BJ (cell line): ENCODE measurements around the gene NUP54. TPM values are rescaled to one million over a fixed set of nuclear protein-coding genes. Genes with fewer than 3 reads are reported as not detected.

Source experiments
- CTCF ChIA-PET: fragments of 350-600 bp; formaldehyde crosslinking; extraction: SDS; loops from one replicate; lab custom pipeline; 2021; ENCODE audit warnings: antibody characterized with exemption, inconsistent platforms; lab: Yijun Ruan, JAX
- POLR2A ChIA-PET: fragments of 300-600 bp; sonication (Branson Sonifier 250); formaldehyde crosslinking; extraction: SDS; loops from one replicate; lab custom pipeline; 2021; ENCODE audit warnings: antibody characterized with exemption; lab: Charles Lee
- DNase-seq: peaks from one replicate; pipeline ENCODE4 v3.0.0-alpha.2; 2011; ENCODE audit warnings: low read depth
- H3K27me3 ChIP-seq: 2 replicates; pipeline ENCODE4 v1.6.0; 2011; ENCODE audit warnings: low read length; ENCODE audit not compliant: control insufficient read depth, insufficient read depth
- H3K36me3 ChIP-seq: 2 replicates; pipeline ENCODE4 v1.5.1; 2011; ENCODE audit warnings: low read length; ENCODE audit not compliant: control insufficient read depth, insufficient read depth
- H3K4me3 ChIP-seq: 2 replicates; pipeline ENCODE4 v1.5.1; 2011; ENCODE audit warnings: low read depth, mild to moderate bottlenecking, control low read depth, low read length
- polyA plus RNA-seq: library from polyadenylated mRNA; depleted of rRNA; stranded (reverse); fragments of >200 nt; gene quantifications from 2 replicates; pipeline ENCODE4 v1.2.3, GENCODE V29; 2011
- TF ChIP-seq, protein P1 (sequence below): IDR thresholded peaks from 2 replicates; pipeline ENCODE4 v1.5.1; 2011; ENCODE audit warnings: low read depth, mild to moderate bottlenecking, control low read depth, inconsistent platforms, low read length, moderate library complexity; ENCODE audit not compliant: insufficient read depth

The NUP54 gene
- polyA plus RNA-seq, 1 experiment, result 19.4 TPM

DNA sequence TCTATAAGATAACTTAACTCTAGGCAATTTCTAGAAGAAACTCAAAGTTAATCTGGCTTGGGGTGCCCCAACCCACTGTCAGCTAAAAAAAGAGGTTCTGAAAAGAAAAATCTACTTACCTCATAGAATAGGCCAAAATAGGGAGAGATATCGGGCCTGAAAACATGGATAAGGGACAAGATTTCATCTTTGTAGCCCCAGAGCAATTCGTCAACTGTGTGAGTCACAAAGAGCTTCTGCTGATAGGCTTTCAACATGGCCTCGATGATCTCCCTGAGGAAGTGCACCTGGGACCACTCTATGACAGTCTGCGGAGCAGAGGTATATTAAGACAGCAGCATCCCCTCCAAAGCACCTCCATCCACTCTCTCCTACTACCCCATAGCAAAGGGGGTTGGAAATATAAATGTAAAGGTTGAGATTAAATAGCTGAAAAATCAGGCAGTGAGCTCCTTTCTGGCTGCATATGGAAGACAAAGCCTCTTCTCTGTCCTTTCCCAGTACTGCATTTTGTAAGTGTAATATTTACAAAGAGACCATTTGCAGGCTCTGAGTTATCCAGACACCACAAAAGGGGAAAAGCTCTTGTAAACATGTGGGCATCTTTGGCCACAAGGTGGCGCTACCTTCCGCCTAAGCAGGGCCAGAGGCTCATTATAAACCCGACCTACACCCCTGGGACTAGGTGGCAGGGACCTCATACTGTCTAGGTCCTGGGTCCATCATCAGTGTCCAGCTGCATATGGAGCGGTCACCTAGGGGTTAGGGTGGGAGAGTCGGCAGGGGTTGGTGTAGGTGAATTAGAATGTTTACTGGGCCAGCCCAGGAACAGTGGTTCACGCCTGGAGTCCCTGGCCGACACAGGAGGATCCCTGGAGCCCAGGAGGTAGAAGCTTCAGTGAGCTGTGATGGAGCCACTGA, 31.5 kb upstream of the NUP54 start:
- ChIA-PET POLR2A (no interaction called here), CTCF (interaction anchor here (0.6 to 5.0 kb wide), 47 partner anchors 9 to 1106 kb away, joined by 3 to 78 read pairs (median 4); partner anchors contain the start of genes CCDC158, SCARB2 and STBD1)
- Histone ChIP-seq H3K27me3 (no peaks in the 10 kb centered on the region), H3K4me3 (no peak overlapping the region), H3K36me3 (peaks cover 2% of the 10 kb centered on the region; the same call in 1 of the 2 replicates)
- TF ChIP-seq, protein P1, sequence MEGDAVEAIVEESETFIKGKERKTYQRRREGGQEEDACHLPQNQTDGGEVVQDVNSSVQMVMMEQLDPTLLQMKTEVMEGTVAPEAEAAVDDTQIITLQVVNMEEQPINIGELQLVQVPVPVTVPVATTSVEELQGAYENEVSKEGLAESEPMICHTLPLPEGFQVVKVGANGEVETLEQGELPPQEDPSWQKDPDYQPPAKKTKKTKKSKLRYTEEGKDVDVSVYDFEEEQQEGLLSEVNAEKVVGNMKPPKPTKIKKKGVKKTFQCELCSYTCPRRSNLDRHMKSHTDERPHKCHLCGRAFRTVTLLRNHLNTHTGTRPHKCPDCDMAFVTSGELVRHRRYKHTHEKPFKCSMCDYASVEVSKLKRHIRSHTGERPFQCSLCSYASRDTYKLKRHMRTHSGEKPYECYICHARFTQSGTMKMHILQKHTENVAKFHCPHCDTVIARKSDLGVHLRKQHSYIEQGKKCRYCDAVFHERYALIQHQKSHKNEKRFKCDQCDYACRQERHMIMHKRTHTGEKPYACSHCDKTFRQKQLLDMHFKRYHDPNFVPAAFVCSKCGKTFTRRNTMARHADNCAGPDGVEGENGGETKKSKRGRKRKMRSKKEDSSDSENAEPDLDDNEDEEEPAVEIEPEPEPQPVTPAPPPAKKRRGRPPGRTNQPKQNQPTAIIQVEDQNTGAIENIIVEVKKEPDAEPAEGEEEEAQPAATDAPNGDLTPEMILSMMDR, result peak; percentile 88
- peak; percentile 8 for DNase-seq

DNA sequence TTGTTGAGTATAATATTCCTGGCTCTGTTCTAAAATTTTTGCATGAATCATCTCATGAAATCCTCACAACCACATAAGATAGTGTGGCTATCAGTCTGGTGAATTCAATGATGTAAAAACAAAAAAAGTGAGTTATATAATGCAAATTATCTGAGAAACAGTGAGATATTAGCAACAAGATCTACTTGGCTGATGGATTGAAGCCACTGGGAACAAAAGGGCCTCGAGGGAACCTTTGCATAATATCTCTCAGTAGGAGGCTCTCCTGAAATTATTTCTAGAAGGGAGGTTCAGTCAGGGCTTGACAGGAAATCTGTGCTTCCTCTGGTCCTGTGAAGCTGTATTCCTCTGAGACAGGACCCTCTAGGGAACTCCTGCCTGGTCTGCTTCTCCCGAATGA, 30.1 kb upstream of the NUP54 start:
- ChIA-PET POLR2A (no interaction called here), CTCF (interaction anchor here (0.6 to 5.0 kb wide), 6 partner anchors 14 to 327 kb away, joined by 3 to 78 read pairs (median 32); partner anchors contain the start of gene STBD1)
- H3K4me3 ChIP-seq, result no peak overlapping the region
- H3K36me3 ChIP-seq, result peaks cover 9% of the 10 kb centered on the region
- no peak for DNase-seq
- TF ChIP-seq, protein P1, result no peak
- H3K27me3 ChIP-seq, result no peaks in the 10 kb centered on the region

DNA sequence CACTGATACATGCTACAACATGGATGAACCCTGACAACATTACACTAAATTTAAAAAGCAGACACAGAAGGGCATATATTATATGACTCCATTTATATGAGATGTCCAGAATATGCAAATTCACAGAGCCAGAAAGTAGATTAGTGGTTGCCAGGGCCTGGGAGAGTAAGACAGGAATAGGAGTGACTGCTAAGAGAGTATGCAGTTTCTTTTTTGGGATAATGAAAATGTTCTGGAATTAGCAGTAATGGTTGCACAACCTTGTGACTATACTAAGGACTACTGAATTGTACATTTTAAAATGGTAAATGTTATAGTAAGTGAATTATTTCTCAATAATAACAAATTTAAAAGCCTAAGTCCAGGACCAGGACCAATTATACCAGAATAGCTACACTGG, 29.5 kb upstream of the NUP54 start:
- POLR2A ChIA-PET, result no interaction called here
- H3K36me3 ChIP-seq, result peaks cover 11% of the 10 kb centered on the region
- CTCF ChIA-PET, result interaction anchor here (5.0 kb wide), 2 partner anchors 199 to 327 kb away, joined by 29 to 78 read pairs; no protein-coding TSS in a partner anchor

DNA sequence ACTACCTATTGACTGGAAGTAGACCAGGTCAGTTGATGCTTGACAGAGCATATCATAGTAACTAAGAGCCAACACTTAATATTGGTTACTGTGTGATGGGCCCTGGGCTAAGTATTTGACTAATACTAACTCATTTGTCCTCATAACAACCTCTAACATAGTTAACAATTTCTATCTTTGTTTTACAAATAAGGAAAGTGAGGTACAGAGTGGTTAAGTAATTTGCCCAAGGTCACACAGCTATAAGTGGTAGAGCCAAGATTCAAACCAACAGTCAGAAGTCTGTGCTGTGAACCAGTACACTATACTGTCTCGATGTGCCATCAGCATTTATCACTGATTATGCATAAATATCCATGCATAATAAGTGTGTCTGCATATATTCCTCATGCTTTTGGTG, 27.1 kb upstream of the NUP54 start:
- POLR2A ChIA-PET, result no interaction called here
- peaks cover 14% of the 10 kb centered on the region for H3K36me3 ChIP-seq
- TF ChIP-seq, protein P1, result no peak
- no peak for DNase-seq
- CTCF ChIA-PET, result interaction anchor here (0.6 kb wide), 1 partner anchor 328 kb away, joined by 4 read pairs; no protein-coding TSS in a partner anchor
- H3K4me3 ChIP-seq, result no peak overlapping the region
- no peaks in the 10 kb centered on the region for H3K27me3 ChIP-seq

More for the DNA sequence above, 29.5 kb upstream of the NUP54 start:
- DNase-seq, result no peak
- no peak overlapping the region for H3K4me3 ChIP-seq
- TF ChIP-seq, protein P1, result no peak
- H3K27me3 ChIP-seq, result no peaks in the 10 kb centered on the region

DNA sequence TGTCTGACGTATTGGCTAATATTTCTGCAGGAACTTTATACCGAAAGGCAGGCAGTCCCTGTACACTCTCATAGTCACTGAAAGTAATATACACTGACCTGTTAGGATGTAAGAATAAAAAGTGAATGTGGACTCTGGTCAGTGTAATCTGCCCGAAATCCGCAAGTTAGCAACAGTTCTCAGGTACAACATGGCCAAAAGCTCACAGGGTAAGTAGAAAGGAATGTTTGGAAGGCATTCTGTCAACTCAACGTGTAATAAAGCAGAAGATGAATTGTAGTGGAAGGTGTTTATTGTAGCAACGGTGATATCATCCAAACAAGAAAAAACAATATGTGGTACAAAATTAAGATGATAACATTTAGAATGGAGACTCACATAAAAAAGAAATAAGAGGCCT, 26.0 kb upstream of the NUP54 start:
- Histone ChIP-seq H3K4me3 (no peak overlapping the region), H3K36me3 (peaks cover 15% of the 10 kb centered on the region), H3K27me3 (no peaks in the 10 kb centered on the region)
- ChIA-PET CTCF (no interaction called here), POLR2A (no interaction called here)
- TF ChIP-seq, protein P1, result no peak
- DNase-seq, result no peak
